Measurements from ENCODE around the gene ADGRA1. TPM values are rescaled to one million over a fixed set of nuclear protein-coding genes. Genes with fewer than 3 reads are reported as not detected.

Gene ADGRA1
- total and polyA plus RNA-seq, 2 experiments from 2014 or later = 0.23 to 0.52 TPM

DNA sequence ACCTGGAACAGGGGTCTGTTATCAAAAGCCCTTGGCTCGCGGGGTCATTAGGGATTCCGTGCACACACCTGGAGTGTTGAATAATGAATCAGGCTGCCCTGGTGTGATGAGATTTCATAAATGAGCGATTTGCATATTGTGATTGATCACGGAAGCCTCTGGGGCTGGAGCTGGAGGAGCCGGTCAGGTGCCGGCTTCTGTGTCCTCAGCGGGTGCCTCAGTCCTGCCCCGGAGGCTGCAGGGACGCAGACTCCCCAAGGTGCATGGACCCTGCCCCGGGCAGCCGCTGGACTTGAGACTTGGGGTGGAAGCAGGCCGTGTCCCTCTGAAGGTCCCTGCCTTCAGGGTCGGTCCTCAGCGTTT lies 47.9 kb upstream of the ADGRA1 start (continued):
- TF ChIP-seq REST (IDR thresholded peaks at IDR 0.05; ENCODE audit: unreplicated experiment) = no peak
- TF ChIP-seq STAT1 (IDR thresholded peaks at IDR 0.05; ENCODE audit: unreplicated experiment) = no peak
- TF ChIP-seq ZNF114 (CRISPR knock-in tag; IDR thresholded peaks at IDR 0.05) = no peak
- TF ChIP-seq CREB1 (CRISPR knock-in tag; IDR thresholded peaks at IDR 0.05; ENCODE audit: low read depth) = no peak
- no peak for TF ChIP-seq POLR2AphosphoS5 (IDR thresholded peaks at IDR 0.05; ENCODE audit: low read depth)
- TF ChIP-seq, protein P1, sequence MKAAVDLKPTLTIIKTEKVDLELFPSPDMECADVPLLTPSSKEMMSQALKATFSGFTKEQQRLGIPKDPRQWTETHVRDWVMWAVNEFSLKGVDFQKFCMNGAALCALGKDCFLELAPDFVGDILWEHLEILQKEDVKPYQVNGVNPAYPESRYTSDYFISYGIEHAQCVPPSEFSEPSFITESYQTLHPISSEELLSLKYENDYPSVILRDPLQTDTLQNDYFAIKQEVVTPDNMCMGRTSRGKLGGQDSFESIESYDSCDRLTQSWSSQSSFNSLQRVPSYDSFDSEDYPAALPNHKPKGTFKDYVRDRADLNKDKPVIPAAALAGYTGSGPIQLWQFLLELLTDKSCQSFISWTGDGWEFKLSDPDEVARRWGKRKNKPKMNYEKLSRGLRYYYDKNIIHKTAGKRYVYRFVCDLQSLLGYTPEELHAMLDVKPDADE (IDR thresholded peaks at IDR 0.05) = no peak
- no peak for TF ChIP-seq ZNF331 (CRISPR knock-in tag; IDR thresholded peaks at IDR 0.05; ENCODE audit: low read depth)
- TF ChIP-seq CTCF (conservative IDR thresholded peaks at IDR 0.05; ENCODE audit: low read depth in 2 of 2) = no peak
- TF ChIP-seq EZH2 (IDR thresholded peaks at IDR 0.05; ENCODE audit: low read depth, unreplicated experiment) = no peak
- TF ChIP-seq EZH2phosphoT487 (IDR thresholded peaks at IDR 0.05; ENCODE audit: unreplicated experiment) = no peak

GRCh38 chr10:133040198-133040597 lies 47.5 kb upstream of the ADGRA1 start:
- no peaks in the 10 kb centered on the region for H4K20me1 ChIP-seq (replicated peaks; ENCODE audit: insufficient read depth)
- H3K79me2 ChIP-seq (replicated peaks; ENCODE audit: insufficient read depth) = no peaks in the 10 kb centered on the region
- no peaks in the 10 kb centered on the region for H3K36me3 ChIP-seq (ENCODE audit: insufficient read depth)
- H3K27me3 Mint-ChIP-seq (ENCODE audit: insufficient read depth, low read depth, poor library complexity) = peaks cover 1% of the 10 kb centered on the region
- H3K4me3 ChIP-seq = no peak overlapping the region
- no peaks in the 10 kb centered on the region for H3F3A ChIP-seq (replicated peaks; ENCODE audit: low read depth)
- ATAC-seq = no peak
- H3K4me1 ChIP-seq (ENCODE audit: insufficient read depth) = no peaks in the 10 kb centered on the region
- no peaks in the 10 kb centered on the region for H3K27me3 ChIP-seq (ENCODE audit: insufficient read depth)
- no peak overlapping the region for H3K27ac Mint-ChIP-seq
- no peak for DNase-seq (ENCODE audit: low spot score)
- H3K4me3 Mint-ChIP-seq = no peak overlapping the region
- no peaks in the 10 kb centered on the region for H3K9me3 Mint-ChIP-seq
- no peaks in the 10 kb centered on the region for H3K4me1 Mint-ChIP-seq
- no peaks in the 10 kb centered on the region for H3K36me3 Mint-ChIP-seq (ENCODE audit: low read depth)
- H2AFZ ChIP-seq = no peak overlapping the region
- H3K27ac ChIP-seq (ENCODE audit: low read depth) = no peak overlapping the region
- H3K4me2 ChIP-seq = no peak overlapping the region
- no peaks in the 10 kb centered on the region for H3K9me2 ChIP-seq (ENCODE audit: insufficient read depth)
- no peak for TF ChIP-seq REST (IDR thresholded peaks at IDR 0.05; ENCODE audit: unreplicated experiment)
- TF ChIP-seq EZH2 (IDR thresholded peaks at IDR 0.05; ENCODE audit: low read depth, unreplicated experiment) = no peak
- no peak for TF ChIP-seq ZNF331 (CRISPR knock-in tag; IDR thresholded peaks at IDR 0.05; ENCODE audit: low read depth)
- TF ChIP-seq ZNF114 (CRISPR knock-in tag; IDR thresholded peaks at IDR 0.05) = no peak
- no peak for TF ChIP-seq JUNB (IDR thresholded peaks at IDR 0.05; ENCODE audit: unreplicated experiment)
- TF ChIP-seq CREB1 (CRISPR knock-in tag; IDR thresholded peaks at IDR 0.05; ENCODE audit: low read depth) = no peak
- no peak for TF ChIP-seq EZH2phosphoT487 (IDR thresholded peaks at IDR 0.05; ENCODE audit: unreplicated experiment)
- no peak for TF ChIP-seq STAT1 (IDR thresholded peaks at IDR 0.05; ENCODE audit: unreplicated experiment)
- TF ChIP-seq, protein P1 (IDR thresholded peaks at IDR 0.05) = no peak
- TF ChIP-seq NANOG (IDR thresholded peaks at IDR 0.05; ENCODE audit: borderline replicate concordance) = no peak
- TF ChIP-seq CTCF (conservative IDR thresholded peaks at IDR 0.05; ENCODE audit: low read depth in 2 of 2) = no peak
- no peak for TF ChIP-seq POLR2AphosphoS5 (IDR thresholded peaks at IDR 0.05; ENCODE audit: low read depth)
